ENCODE results near the gene SBDS.
"Not testable (repeated sequence)": the region's sequence is repeated elsewhere in the genome, so short reads cannot be mapped to it uniquely, and the experiment has no call there.

The SBDS gene

GRCh38 chr7:66995050-66995776, at the start of gene SBDS:
Gene SBDS, minus strand, starts transcription at chr7:66995586. Its CDS starts 169 bp downstream, at chr7:66995417.
- DNase-seq (ENCODE audit: low spot score) = peak; percentile 34

- DNase-seq (ENCODE audit: low spot score) = not testable (repeated sequence)
Observed at GRCh38 chr7:67043559-67043930, 48.2 kb upstream of the SBDS start.

GRCh38 chr7:67042781-67043558, 47.6 kb upstream of the SBDS start:
- DNase-seq (ENCODE audit: low spot score) = not testable (repeated sequence)

- DNase-seq (ENCODE audit: low spot score) = not testable (repeated sequence)
Observed at GRCh38 chr7:67040832-67041231, 45.4 kb upstream of the SBDS start.

- not testable (repeated sequence) for DNase-seq (ENCODE audit: low spot score)
Observed at GRCh38 chr7:67036432-67037395, 41.3 kb upstream of the SBDS start.

- DNase-seq (ENCODE audit: low spot score) = no peak
Observed at GRCh38 chr7:67033251-67033650, 37.9 kb upstream of the SBDS start.

- DNase-seq (ENCODE audit: low spot score) = not testable (repeated sequence)
Observed at GRCh38 chr7:67031685-67032084, 36.3 kb upstream of the SBDS start.

GRCh38 chr7:67025459-67025858, 30.1 kb upstream of the SBDS start:
- not testable (repeated sequence) for DNase-seq (ENCODE audit: low spot score)

GRCh38 chr7:67022511-67022910, 27.1 kb upstream of the SBDS start:
- no peak for DNase-seq (ENCODE audit: low spot score)

- no peak for DNase-seq (ENCODE audit: low spot score)
Observed at GRCh38 chr7:67021260-67021659, 25.9 kb upstream of the SBDS start.

- no peak for DNase-seq (ENCODE audit: low spot score)
Observed at GRCh38 chr7:67019562-67020390, 24.4 kb upstream of the SBDS start.

- DNase-seq (ENCODE audit: low spot score) = no peak
Observed at GRCh38 chr7:67018940-67019339, 23.6 kb upstream of the SBDS start.

- DNase-seq (ENCODE audit: low spot score) = not testable (repeated sequence)
Observed at GRCh38 chr7:67017971-67018370, 22.6 kb upstream of the SBDS start.

- DNase-seq (ENCODE audit: low spot score) = not testable (repeated sequence)
Observed at GRCh38 chr7:67014076-67014622, 18.8 kb upstream of the SBDS start.

GRCh38 chr7:67009677-67010076, 14.3 kb upstream of the SBDS start:
- DNase-seq (ENCODE audit: low spot score) = not testable (repeated sequence)

- no peak for DNase-seq (ENCODE audit: low spot score)
Observed at GRCh38 chr7:67008260-67008659, 12.9 kb upstream of the SBDS start.

GRCh38 chr7:67006965-67007364, 11.6 kb upstream of the SBDS start:
- DNase-seq (ENCODE audit: low spot score) = no peak

- not testable (repeated sequence) for DNase-seq (ENCODE audit: low spot score)
Observed at GRCh38 chr7:67004145-67004544, 8.8 kb upstream of the SBDS start.

- not testable (repeated sequence) for DNase-seq (ENCODE audit: low spot score)
Observed at GRCh38 chr7:67000601-67001258, 5.3 kb upstream of the SBDS start.

- peak; percentile 49 for DNase-seq (ENCODE audit: low spot score)
Observed at GRCh38 chr7:66996444-66997191, 1.2 kb upstream of the SBDS start, which contains the start of gene TYW1. Gene TYW1, plus strand, starts transcription at chr7:66996833. Its CDS starts 146 bp downstream, at chr7:66996979.

All from HuH-7.5 (cell line).